A204.1 (cell line): ENCODE data around the gene DCDC2.
"Not testable (repeated sequence)": the region's sequence is repeated elsewhere in the genome, so short reads cannot be mapped to it uniquely, and the experiment has no call there.

Source experiments
- FAIRE-seq: peaks from 2 replicates; lab custom pipeline; 2012; peaks lifted over from hg19 to GRCh38; lab: Jason Lieb, UNC

The DCDC2 gene

GRCh38 chr6:24257282-24257681 lies 100.6 kb downstream of the DCDC2 start:
- no peak for FAIRE-seq

- FAIRE-seq = no peak
Measured at GRCh38 chr6:24255676-24256075, 102.2 kb downstream of the DCDC2 start.

- no peak for FAIRE-seq
Measured at GRCh38 chr6:24253360-24253759, 104.5 kb downstream of the DCDC2 start.

- FAIRE-seq = no peak
Measured at GRCh38 chr6:24252280-24252679, 105.6 kb downstream of the DCDC2 start.

- no peak for FAIRE-seq
Measured at GRCh38 chr6:24251339-24251738, 106.5 kb downstream of the DCDC2 start.

- no peak for FAIRE-seq
Measured at GRCh38 chr6:24249926-24250325, 107.9 kb downstream of the DCDC2 start.

- no peak for FAIRE-seq
Measured at GRCh38 chr6:24245275-24245674, 112.6 kb downstream of the DCDC2 start.

- FAIRE-seq = no peak
Measured at GRCh38 chr6:24242924-24243323, 114.9 kb downstream of the DCDC2 start.

- not testable (repeated sequence) for FAIRE-seq
Measured at GRCh38 chr6:24241779-24242178, 116.1 kb downstream of the DCDC2 start.

GRCh38 chr6:24240943-24241342 lies 116.9 kb downstream of the DCDC2 start:
- FAIRE-seq = no peak

- FAIRE-seq = no peak
Measured at GRCh38 chr6:24240380-24240928, 117.4 kb downstream of the DCDC2 start.

GRCh38 chr6:24238700-24239099 lies 119.2 kb downstream of the DCDC2 start:
- FAIRE-seq = no peak

- not testable (repeated sequence) for FAIRE-seq
Measured at GRCh38 chr6:24236779-24237178, 121.1 kb downstream of the DCDC2 start.

GRCh38 chr6:24233813-24234442 lies 123.9 kb downstream of the DCDC2 start:
- no peak for FAIRE-seq

GRCh38 chr6:24231438-24231977 lies 126.4 kb downstream of the DCDC2 start:
- FAIRE-seq = no peak

GRCh38 chr6:24229696-24230405 lies 128.0 kb downstream of the DCDC2 start:
- FAIRE-seq = no peak

GRCh38 chr6:24228681-24229255 lies 129.1 kb downstream of the DCDC2 start:
- FAIRE-seq = no peak

- no peak for FAIRE-seq
Measured at GRCh38 chr6:24228123-24228522, 129.7 kb downstream of the DCDC2 start.

GRCh38 chr6:24227556-24227955 lies 130.3 kb downstream of the DCDC2 start:
- no peak for FAIRE-seq

GRCh38 chr6:24226541-24226940 lies 131.3 kb downstream of the DCDC2 start:
- FAIRE-seq = no peak

GRCh38 chr6:24225838-24226237 lies 132.0 kb downstream of the DCDC2 start:
- FAIRE-seq = no peak

GRCh38 chr6:24223115-24223919 lies 134.5 kb downstream of the DCDC2 start:
- FAIRE-seq = no peak
